NCI-H2196 treated with DMSO at 0.1 percent for 48 hours (cell line): ENCODE measurements around the gene NEUROG1.

Source experiments
- DNase-seq: peaks from one replicate; lab custom pipeline; 2025; ENCODE audit not compliant: unreplicated experiment; lab: John Stamatoyannopoulos, UW

NEUROG1 gene

DNA sequence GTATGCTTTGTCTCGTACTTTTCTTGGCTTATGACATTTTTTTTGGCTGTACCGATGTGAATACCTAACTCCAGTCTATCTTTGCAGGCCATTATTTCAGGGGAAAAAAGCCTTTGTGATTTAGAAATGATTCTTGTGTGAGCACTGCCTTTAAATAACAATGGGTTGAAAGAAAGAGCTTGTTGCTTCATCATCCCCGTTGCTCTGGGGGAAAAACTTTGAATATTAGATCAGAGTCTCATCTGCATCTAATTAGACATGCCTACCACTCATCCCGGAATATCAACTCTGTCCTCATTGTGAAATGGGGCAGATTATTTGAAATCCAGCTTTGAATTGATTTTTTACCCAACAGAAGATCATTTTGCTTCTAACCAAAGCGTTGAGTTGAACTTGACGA is 29.5 kb upstream of the NEUROG1 start:
- no peak for DNase-seq

DNA sequence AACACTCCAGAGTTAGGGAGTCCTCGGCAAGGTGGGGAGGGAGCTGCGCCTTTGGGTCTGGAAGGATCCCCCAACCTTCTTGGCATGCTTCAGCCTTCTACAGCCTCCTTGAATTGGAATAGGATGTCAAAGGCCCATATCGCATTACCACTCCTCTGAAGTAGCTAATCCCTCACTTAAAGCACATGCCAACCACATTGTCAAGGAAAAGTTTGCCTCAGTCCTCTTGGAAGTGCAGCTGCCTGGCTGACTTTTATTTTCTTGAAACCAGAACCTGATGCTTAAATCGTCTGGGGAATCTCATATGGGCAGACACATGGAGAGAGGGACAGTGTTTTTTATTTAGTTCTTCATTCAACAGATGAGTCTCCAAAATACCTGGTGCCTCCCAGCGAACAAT is 28.6 kb upstream of the NEUROG1 start:
- DNase-seq: no peak

DNA sequence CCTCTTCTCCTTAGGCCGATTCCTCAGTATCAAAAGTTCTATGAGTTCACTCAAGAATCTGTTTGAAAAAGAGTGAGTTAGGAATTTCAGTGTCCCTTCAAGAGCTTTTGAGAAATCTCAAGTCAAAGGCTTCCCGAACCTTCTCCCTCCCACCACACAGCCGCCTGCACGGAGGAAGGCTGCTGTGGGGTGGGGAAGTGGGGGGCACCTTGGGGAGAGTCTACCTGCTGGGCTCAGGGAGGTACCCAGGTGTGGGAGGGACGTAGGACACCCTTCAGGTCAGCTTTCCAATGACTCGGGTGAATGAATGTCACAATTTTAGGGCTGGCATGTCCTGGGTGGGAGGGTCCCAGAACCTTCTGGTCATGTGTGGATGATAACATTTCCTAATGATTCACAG is 25.5 kb upstream of the NEUROG1 start:
- no peak for DNase-seq

DNA sequence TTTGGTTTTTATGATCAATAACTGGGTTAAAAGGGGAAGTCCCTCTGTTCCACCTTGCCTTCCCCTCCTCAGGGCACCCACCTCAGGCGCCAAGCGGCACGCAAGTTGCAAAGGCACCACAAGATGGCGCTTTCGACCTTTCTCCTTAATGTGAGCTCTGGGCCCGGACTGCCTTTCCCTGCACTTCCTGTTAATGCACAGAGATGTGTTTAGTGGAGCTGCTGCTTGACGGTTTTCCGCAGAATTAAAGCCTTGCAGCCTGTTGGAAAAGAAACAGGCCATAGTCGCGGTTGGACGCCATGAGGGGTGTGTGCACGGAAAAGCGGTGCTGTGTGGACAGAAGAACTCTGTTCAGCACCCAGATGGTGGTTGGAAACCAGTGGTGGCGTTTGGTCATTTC is 25.1 kb upstream of the NEUROG1 start:
- peak; percentile 72 for DNase-seq

DNA sequence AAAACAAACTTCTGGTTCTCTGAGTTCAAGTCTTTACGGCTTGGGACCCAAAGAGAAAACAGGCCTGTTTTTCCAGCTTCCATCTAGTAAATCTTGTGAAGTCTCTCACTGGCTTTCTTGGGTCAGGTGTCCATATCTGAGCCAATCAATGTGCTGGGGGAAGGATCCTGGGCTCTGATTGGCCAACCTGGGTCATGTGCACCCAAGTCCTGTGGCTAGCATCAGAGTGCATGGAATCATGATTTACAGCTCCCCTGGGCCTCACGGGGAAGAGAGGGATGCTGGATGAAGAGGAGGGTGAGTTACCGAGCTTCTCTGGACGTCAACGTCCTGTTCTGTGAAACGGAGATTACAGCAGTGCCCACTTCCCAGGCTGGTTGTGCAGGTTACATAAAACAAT is 23.6 kb upstream of the NEUROG1 start:
- DNase-seq: no peak

DNA sequence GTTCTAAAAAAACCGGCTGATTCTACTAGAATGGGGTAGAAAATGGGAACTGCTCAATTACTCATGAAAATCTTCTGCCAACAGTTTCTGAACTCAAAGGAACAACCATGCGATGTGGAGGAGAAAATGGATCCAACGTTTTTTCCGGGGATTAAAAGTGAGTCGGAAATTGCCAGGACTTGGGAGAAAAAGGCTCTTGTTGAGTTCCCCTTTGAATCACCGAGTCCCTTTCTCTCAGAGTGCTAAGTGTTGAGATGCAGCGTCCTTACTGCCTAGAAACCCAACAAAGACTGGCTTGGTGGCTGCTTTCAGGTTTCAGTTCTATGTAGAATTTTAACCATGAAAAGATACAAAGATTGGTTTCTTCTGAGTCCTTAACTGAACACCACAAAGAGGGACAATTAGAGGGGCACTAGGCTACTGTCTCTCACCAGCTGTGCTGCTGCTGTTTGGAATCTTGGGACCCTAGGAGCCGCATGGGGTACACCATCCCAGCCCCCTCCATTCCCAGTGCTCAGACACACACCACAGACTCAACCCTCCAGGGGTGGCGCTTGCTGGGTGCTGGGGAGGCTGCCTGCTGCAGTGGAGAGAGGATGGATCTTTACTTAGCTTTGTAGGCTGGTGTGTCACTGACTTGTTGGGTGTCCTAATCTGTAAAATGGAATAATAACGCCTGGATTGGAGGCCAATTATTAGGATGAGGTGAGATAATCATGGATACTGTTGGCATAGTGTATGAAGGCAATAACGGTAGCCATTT is 21.5 kb upstream of the NEUROG1 start:
- DNase-seq: no peak

DNA sequence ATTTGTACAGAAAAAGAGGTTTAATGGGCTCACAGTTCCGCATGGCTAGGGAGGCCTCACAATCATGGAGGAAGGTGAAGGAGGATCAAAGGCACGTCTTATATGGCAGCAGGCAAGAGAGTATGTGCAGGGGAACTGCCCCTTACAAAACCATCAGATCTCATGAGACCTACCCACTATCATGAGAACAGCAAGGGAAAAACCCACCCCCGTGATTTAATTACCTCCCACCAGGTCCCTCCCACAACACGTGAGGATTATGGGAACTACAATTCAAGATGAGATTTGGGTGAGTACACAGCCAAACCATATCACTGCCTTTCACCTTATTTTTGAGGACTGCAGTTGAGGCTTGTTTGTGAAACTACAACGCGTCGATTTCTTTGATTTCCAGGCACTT is 20.9 kb upstream of the NEUROG1 start:
- no peak for DNase-seq

DNA sequence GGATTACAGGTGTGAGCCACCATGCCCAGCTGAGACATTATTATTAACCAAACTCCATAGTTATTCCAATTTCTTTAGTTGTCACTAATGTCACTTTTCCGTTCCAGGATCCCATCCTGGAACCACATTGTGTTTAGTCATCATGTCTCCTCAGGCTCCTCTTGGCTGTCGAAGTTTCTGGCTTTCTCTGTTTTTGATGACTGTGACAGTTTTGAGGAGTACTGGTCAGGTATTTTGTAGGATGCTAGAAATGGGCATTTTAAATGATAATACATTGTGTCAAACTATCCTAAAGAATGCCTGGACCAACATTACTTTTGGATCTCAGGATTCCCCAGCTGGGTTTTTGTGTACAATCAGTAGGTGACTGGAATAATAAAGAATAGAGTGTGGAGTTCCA is 19.8 kb upstream of the NEUROG1 start:
- DNase-seq: no peak

DNA sequence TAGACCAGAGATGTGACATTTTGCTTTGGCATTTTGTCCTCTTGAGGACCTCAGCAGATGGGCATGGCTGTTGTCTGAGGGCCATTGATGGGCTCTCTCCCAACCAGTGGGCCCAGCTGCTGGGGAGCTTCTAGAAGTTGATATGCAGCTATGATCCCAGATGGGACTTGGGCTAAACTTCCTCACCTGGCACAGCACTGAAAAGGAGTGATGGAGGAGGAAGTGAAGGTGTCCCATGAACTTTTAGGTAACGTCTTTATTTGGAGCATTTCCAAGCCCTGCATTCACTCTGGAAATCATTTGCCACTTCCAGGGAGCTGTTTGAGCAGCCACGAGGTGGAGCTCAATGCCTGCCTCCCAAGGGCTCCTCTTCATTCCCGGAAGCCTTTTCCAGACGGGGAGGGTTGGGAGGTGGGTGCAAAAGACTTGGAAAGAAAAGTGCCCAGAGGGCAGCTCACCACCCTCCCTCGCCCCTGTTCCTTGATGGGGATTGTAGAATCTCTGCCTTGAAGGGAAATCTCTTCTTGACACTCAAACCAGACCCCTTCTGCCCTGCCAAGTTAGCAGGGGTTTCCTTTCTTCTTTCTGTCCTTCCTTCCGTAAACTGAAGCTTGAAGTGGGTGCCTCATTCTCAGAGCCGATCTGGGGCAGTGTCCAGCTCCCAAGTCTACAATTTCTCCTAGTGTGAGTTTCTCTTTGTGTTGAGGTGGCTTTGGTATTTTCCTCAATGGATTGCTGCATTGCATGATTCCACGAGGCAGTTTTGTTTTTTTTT is 18.1 kb upstream of the NEUROG1 start:
- no peak for DNase-seq

DNA sequence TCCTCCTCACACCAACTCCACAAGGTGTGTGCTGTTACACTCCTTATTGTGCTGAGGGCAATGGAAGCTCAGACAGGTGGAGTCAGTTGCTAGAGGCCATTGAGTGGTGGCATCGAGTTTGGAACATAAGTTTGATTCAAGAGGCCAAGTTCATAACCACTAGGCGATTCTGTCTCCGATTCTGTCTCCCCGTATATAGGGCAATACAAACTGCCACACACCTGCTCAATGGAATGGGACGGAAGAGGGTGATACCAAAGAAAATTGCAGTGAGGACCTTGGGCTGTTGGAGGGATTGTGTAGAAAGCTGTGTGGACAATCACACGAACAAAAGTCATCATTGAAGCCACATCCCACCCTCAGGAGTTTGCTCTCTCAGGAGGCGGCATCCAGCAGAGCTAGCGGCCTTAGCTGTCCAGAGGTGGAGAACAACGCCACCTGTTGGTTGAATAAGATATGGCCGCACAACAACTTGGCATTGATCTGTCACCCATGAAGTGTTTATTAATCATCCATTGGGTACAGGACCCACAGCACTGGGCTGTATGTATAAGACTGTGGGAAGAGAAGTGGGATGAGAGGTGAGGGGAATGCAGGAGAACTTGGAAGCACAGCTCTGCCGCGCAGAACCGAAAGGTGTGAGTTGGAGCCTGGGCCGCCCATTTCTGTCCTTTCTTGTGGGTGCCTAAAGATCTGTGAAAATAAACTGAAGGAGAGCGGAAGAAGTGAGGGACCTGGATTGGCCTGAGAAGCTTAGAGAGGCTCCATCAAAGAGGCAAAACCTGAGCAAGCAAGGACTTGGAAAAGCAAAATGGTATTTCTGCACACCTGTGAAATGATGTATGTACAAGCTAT is 16.1 kb upstream of the NEUROG1 start:
- peak; percentile 57 for DNase-seq

DNA sequence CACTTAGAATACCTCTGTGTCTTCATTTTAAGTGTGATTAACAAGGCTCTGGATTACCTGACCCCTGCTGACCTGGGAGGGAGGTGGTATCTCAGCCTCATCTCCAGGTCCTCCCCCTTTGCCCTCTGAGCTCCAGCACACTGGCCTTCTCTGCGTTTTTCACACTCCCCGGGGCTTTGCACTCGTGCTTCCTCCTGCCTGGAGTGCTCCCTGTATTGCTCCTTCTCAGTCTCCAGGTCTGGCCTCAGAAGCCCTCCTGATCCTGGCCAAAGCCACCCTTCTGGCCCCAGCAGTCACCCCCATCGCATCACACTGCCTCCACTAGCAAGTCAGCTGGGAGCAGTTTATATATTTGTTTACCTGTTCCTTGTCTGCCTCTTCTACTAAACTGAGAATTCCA is 13.6 kb upstream of the NEUROG1 start:
- DNase-seq: no peak

DNA sequence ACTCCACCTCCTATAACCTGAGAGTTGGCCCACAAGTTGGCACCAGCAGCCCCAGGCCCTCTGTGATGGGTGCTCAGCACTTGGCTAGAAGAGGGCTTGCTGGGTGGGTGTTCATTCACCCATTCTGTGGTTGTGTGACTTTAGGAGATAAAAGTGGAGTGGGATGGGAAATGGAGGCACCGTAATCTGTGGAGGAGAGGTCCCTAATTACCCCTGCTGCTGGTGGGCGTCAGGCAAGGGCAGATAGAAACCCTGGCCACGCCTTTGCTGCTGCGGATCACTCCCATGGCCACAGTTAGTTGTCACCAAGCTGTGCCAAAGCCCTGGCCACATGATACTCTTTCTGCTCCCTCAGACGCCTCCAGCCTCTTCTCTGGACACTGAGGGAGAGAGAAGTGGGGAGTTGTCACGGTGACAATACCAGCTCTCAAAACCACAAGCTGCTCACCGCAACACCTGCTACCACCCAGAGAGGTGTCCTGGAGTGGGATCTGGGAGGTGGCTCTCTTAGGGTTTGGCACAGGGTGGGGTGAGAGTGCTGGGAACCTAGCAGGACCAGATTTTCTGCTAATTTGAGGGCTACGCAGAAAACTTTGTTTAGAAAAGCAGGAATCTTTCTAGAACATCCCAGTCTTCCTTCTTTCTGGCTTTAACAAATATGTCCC is 12.0 kb upstream of the NEUROG1 start:
- DNase-seq: no peak

DNA sequence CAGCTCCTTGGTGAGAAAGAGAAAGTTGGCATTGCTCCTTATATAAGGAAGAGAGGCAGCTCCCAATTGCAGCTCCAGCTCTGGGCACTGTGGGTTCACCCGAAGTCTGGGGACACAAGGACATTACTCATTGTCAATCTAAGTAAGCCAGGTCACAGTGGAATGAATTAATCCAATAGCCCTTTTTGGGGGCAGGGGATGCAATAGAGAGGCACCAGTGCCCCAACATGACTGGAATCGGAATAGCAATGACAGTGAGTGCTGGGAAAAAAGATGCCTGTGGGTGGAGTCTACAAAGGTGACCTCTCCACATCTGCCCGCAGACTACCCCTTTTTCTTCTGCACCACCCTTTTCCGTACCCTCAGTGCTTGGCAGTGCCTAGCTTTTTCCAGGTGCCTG is 11.1 kb upstream of the NEUROG1 start:
- DNase-seq: no peak

DNA sequence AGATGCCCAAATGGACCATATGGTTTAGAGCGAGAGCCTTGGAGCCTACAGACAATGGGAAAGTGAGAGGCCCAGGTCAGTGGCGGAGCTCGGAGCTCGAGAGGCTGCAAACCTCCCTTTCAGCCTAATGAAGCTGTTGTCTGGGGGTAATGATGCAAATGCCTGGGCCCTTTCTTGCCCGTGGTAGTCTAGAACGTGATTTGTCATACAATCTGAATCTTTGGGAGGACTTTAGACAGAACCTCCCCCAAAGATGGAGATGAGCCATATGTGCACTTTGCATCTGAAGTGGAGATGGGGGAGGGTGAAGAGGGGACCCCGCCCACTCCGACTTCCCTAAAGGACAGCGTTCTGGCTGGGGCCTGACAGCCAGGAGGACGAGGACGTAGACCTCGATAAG is 10.3 kb upstream of the NEUROG1 start:
- no peak for DNase-seq

DNA sequence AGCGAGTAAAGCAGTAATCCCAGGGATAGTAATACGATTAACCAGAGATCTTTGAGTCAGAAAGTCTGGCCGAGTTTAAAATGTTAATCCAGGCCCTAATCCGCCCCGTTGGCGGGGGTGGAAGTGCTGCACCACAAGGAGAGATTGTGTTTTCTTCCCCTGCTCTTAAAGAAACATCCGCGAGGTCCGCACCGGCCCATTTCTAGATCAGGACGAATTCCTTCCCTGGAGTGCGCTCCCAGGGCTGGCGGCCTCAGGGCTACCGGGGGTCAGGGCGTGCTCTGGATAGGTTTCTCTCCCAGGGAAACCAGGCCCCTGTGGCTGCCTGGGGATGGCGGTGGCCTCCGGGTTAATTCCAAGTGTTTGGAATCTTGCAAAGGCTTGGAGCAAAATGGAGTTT is 9.3 kb upstream of the NEUROG1 start:
- no peak for DNase-seq

DNA sequence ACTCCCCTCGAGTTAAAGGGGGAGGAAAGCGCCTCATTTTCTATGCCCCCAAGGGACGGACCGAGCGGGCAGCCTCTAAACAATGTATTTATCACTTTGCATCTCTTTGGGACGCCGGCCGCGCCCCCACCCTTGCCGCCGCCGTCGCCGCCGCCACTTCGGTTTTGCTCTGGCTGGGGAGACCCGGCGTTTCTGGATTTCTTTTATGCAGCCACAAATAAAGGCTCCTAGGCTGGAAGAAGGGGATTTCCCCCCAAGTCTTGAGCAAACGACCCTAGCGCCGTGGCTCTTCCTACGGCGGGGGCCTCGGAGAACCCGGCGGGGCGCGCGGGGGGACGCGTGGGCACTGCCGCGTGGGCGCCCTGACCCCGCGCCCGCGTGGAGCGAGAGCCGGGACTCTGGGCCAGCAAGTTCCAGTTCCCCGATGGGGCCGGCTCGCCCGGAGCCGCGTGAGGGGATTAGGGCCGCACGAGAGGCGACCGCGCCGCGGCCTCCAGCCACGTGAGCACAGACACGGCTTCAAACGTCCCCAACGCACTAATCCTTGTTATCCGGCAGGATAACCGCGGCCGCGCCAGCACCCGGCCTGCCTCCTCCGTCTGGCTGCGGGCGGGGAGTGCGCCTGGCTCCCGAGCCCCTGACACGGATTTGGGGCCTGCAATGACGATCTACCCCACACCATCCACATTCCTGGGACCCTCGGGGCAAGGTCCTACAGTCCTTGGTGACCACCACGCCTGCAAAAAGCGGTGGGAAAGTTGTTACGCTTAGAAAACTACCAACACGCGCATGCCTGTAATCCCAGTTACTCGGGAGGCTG is 7.9 kb upstream of the NEUROG1 start:
- no peak for DNase-seq

DNA sequence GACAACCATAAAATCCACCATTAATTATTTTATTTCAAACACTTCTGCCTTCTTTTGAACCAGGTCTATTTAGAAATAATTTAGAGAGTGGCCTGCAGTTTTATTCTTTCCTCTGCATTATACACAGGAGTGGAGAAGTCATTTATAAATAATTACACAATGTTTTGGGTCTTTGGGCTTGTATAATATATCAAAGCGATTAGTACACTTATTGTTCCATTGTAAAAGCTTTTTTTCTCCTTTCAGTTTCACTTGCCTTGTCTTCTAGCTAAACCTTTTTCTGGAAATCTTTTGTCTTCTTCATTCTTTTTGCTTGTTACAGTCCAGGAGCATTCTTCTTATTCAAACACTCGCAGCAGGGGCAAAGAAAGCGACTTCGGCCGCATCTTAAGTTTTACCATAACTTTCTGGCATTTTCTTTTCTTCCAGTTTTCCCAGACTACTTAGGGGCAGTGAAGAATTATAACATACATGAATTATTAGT is 7.3 kb upstream of the NEUROG1 start:
- DNase-seq: no peak

DNA sequence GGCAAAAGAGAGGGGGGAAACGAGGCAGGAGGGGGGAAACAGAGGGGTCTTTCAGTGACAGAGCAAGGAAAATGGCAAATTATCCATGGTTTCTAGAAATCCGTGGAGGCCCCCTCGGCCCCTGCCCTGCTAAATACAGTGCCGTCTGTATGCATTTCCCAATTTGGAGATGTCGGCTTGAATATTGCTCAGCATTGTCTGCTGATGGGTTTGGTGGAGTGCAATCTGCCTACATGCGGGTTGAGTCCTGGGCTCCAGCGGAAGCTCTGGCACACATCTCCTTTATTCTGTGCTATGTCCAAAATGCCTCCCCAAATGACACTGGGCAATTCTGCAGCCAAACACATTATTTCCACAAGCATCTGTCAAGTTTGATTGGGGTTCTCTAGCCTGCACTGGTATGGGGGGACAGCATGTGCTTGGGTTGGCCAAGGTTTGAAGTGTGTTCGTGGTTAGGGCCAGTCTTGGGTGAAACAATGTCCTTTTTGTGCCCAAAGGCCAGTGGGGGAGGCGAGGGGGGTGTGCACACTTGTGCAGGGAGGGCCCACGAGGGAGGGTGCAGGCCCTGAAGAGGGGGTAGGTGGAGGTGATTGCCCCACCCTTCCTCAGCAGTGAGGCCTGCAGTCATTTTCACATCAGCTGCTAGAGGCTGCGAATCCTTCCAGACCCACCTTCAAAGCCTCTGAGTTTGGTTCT is 6.2 kb upstream of the NEUROG1 start:
- no peak for DNase-seq

DNA sequence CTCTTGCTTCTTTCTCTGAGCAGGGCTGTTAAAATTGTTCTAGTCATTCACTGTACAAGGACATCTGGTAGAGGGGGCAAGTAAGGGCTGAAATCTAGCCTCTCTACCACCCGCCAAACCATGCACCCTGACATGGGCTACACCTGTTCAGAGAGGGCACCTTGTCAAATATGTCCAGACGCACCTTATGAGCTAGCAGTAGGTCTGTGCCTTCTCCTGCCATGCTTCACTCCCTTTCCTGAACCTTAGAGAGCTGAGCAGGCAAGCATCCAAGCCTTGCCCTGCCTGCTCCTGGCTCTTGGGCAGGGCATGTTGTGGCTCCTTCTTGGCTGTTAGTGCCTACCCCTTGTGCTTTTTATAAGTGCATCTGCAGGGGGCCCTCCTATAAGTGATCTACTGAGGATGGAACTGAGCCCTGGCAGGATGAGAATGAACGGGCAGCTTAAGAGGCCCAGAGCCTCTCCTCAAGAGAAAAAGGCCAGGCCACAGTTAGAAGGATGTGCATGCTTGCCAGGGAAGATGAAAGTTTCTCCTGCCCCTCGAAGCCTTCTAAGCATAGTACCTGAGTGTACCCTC is 3.8 kb upstream of the NEUROG1 start:
- DNase-seq: no peak
